ENCODE results near the gene PAN2.

DNA sequence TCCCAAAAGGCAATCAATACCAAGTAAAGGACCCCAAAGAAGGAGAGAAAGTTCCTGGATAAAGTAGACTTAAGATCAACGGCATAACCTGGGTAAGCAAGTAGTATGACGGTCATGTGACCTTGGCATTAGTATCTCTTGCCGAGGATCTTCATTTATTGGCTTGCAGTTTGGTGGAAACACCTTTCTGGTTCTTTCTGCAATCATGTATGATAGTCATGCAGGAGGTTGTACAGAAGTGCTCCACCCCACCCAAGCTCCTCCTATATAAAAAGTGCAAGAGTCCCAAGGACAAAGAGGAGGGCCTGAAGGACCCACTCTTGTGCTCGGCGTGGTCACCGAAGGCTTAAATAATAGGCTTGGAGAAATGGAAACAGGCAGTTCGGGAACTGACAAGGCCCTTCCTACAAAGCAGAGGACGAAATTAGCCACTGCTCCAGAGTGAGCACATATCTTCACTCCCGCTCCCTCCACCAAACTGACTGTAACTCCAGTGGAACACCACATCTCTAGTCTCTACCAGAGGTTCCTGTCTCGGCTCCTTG, 34.4 kb downstream of the PAN2 start:
- TF ChIP-seq, protein P1, sequence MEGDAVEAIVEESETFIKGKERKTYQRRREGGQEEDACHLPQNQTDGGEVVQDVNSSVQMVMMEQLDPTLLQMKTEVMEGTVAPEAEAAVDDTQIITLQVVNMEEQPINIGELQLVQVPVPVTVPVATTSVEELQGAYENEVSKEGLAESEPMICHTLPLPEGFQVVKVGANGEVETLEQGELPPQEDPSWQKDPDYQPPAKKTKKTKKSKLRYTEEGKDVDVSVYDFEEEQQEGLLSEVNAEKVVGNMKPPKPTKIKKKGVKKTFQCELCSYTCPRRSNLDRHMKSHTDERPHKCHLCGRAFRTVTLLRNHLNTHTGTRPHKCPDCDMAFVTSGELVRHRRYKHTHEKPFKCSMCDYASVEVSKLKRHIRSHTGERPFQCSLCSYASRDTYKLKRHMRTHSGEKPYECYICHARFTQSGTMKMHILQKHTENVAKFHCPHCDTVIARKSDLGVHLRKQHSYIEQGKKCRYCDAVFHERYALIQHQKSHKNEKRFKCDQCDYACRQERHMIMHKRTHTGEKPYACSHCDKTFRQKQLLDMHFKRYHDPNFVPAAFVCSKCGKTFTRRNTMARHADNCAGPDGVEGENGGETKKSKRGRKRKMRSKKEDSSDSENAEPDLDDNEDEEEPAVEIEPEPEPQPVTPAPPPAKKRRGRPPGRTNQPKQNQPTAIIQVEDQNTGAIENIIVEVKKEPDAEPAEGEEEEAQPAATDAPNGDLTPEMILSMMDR (IDR thresholded peaks at IDR 0.05 in 2 of 3, conservative IDR thresholded peaks at IDR 0.05 in 1 of 3; ENCODE audit: borderline replicate concordance in 1 of 3, insufficient read depth in 1 of 3, low read depth in 2 of 3, low read length in 2 of 3), result no peak
- no peak for TF ChIP-seq POLR2A (IDR thresholded peaks at IDR 0.05; ENCODE audit: borderline replicate concordance, extremely low read depth, insufficient read depth, insufficient read length)
- TF ChIP-seq POLR2AphosphoS5 (IDR thresholded peaks at IDR 0.05; ENCODE audit: low read depth, low read length), result peak; percentile 6; the same call in 1 of the 2 replicates
- TF ChIP-seq, protein P2, sequence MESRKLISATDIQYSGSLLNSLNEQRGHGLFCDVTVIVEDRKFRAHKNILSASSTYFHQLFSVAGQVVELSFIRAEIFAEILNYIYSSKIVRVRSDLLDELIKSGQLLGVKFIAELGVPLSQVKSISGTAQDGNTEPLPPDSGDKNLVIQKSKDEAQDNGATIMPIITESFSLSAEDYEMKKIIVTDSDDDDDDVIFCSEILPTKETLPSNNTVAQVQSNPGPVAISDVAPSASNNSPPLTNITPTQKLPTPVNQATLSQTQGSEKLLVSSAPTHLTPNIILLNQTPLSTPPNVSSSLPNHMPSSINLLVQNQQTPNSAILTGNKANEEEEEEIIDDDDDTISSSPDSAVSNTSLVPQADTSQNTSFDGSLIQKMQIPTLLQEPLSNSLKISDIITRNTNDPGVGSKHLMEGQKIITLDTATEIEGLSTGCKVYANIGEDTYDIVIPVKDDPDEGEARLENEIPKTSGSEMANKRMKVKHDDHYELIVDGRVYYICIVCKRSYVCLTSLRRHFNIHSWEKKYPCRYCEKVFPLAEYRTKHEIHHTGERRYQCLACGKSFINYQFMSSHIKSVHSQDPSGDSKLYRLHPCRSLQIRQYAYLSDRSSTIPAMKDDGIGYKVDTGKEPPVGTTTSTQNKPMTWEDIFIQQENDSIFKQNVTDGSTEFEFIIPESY (IDR thresholded peaks at IDR 0.05; ENCODE audit: extremely low read depth, insufficient replicate concordance, low read length), result no peak
- TF ChIP-seq, protein P3, sequence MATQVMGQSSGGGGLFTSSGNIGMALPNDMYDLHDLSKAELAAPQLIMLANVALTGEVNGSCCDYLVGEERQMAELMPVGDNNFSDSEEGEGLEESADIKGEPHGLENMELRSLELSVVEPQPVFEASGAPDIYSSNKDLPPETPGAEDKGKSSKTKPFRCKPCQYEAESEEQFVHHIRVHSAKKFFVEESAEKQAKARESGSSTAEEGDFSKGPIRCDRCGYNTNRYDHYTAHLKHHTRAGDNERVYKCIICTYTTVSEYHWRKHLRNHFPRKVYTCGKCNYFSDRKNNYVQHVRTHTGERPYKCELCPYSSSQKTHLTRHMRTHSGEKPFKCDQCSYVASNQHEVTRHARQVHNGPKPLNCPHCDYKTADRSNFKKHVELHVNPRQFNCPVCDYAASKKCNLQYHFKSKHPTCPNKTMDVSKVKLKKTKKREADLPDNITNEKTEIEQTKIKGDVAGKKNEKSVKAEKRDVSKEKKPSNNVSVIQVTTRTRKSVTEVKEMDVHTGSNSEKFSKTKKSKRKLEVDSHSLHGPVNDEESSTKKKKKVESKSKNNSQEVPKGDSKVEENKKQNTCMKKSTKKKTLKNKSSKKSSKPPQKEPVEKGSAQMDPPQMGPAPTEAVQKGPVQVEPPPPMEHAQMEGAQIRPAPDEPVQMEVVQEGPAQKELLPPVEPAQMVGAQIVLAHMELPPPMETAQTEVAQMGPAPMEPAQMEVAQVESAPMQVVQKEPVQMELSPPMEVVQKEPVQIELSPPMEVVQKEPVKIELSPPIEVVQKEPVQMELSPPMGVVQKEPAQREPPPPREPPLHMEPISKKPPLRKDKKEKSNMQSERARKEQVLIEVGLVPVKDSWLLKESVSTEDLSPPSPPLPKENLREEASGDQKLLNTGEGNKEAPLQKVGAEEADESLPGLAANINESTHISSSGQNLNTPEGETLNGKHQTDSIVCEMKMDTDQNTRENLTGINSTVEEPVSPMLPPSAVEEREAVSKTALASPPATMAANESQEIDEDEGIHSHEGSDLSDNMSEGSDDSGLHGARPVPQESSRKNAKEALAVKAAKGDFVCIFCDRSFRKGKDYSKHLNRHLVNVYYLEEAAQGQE (IDR thresholded peaks at IDR 0.05; ENCODE audit: low read depth), result no peak
- TF ChIP-seq SP1 (IDR thresholded peaks at IDR 0.05; ENCODE audit: low read depth), result 0 out of 2 replicates have a peak, but pooled peaks have one; percentile 13
- TF ChIP-seq EZH2 (IDR thresholded peaks at IDR 0.05), result no peak
- no peak for TF ChIP-seq YY1 (IDR thresholded peaks at IDR 0.05; ENCODE audit: extremely low read depth, insufficient replicate concordance, low read depth, low read length)
- no peak for TF ChIP-seq RAD21 (IDR thresholded peaks at IDR 0.05; ENCODE audit: low read depth)
- TF ChIP-seq TCF7L2 (IDR thresholded peaks at IDR 0.05; ENCODE audit: borderline replicate concordance, extremely low read depth, insufficient read depth, insufficient read length), result no peak
- no peak for TF ChIP-seq EGR1 (IDR thresholded peaks at IDR 0.05; ENCODE audit: low read depth)
- TF ChIP-seq SIN3A (IDR thresholded peaks at IDR 0.05; ENCODE audit: low read depth), result no peak
